Measurements from ENCODE around the gene TMEM255B. TPM values are rescaled to one million over a fixed set of nuclear protein-coding genes. Genes with fewer than 3 reads are reported as not detected.

TMEM255B gene
- total RNA-seq, 1 experiment from 2014 or later, result 7.7 TPM

DNA sequence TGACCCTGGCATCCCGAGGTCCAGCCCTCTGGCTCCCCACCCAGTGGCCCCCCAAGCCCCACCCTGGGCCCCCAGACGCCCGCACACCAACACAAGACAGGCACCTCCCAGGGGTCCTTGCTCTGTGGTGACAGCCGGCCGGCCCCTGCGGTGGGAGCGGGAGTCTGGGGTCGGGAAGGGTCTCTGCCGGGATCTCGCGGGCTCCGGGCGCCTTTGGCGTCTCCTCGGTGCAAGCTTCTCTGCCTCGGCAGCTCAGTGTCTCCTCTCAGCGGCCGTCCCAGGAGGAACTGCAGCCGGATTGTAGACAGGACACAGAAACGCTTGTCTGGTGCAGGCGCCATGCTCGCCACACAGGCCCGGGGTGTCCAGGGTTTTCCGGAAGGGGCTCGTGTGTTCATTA is 43.7 kb downstream of the TMEM255B start:
- intact Hi-C loops (cut with micrococcal nuclease), result no loop called here
- Histone ChIP-seq H3K27ac (ENCODE audit: low read depth, low read length) (no peak overlapping the region), H3K4me1 (ENCODE audit: control insufficient read depth in 1 of 2, insufficient read depth in 2 of 2, low read length in 2 of 2) (peaks cover 0 to 7% of the 10 kb centered on the region in 2 experiments; a peak in 2 of 4 replicates), H2AFZ (ENCODE audit: low read depth, low read length, poor library complexity, severe bottlenecking) (no peak overlapping the region), H4K20me1 (ENCODE audit: insufficient read depth) (no peaks in the 10 kb centered on the region), H3K9me2 (ENCODE audit: insufficient read depth) (no peaks in the 10 kb centered on the region), H3K4me3 (replicated peaks in 1 of 2; ENCODE audit: low read depth in 1 of 2, low read length in 2 of 2) (no peak overlapping the region), H3K4me2 (ENCODE audit: low read length) (no peak overlapping the region), H3K79me2 (ENCODE audit: insufficient read depth, low read length) (no peaks in the 10 kb centered on the region), H3K36me3 (ENCODE audit: control insufficient read depth in 1 of 2, insufficient read depth in 2 of 2, low read length in 2 of 2) (no peaks in the 10 kb centered on the region), H3K27me3 (ENCODE audit: insufficient read depth, low read length) (no peaks in the 10 kb centered on the region), H3K9ac (ENCODE audit: low read length) (no peak overlapping the region), H3K9me3 (ENCODE audit: control insufficient read depth in 1 of 2, insufficient read depth in 1 of 2, low read depth in 1 of 2, low read length in 2 of 2) (peaks cover 0 to 1% of the 10 kb centered on the region in 2 experiments; a peak in 2 of 4 replicates)
- TF ChIP-seq EZH2 (IDR thresholded peaks at IDR 0.05) (no peak), SIN3A (IDR thresholded peaks at IDR 0.05; ENCODE audit: low read depth) (no peak), ZFX (IDR thresholded peaks at IDR 0.05) (no peak), CBX3 (IDR thresholded peaks at IDR 0.05; ENCODE audit: low read depth) (no peak), POLR2A (IDR thresholded peaks at IDR 0.05; ENCODE audit: borderline replicate concordance, extremely low read depth, insufficient read depth, insufficient read length) (no peak), TCF7L2 (IDR thresholded peaks at IDR 0.05; ENCODE audit: borderline replicate concordance, extremely low read depth, insufficient read depth, insufficient read length) (no peak)
- TF ChIP-seq, protein P1, sequence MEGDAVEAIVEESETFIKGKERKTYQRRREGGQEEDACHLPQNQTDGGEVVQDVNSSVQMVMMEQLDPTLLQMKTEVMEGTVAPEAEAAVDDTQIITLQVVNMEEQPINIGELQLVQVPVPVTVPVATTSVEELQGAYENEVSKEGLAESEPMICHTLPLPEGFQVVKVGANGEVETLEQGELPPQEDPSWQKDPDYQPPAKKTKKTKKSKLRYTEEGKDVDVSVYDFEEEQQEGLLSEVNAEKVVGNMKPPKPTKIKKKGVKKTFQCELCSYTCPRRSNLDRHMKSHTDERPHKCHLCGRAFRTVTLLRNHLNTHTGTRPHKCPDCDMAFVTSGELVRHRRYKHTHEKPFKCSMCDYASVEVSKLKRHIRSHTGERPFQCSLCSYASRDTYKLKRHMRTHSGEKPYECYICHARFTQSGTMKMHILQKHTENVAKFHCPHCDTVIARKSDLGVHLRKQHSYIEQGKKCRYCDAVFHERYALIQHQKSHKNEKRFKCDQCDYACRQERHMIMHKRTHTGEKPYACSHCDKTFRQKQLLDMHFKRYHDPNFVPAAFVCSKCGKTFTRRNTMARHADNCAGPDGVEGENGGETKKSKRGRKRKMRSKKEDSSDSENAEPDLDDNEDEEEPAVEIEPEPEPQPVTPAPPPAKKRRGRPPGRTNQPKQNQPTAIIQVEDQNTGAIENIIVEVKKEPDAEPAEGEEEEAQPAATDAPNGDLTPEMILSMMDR (IDR thresholded peaks at IDR 0.05 in 2 of 3, conservative IDR thresholded peaks at IDR 0.05 in 1 of 3; ENCODE audit: borderline replicate concordance in 1 of 3, insufficient read depth in 1 of 3, low read depth in 2 of 3, low read length in 2 of 3), result no peak
- RAD21 ChIA-PET (ENCODE audit: low non-redundant PET in 1 of 2, low total read pairs in 2 of 2, uncharacterized antibody in 2 of 2, unreplicated experiment in 2 of 2), result no interaction called here
- CTCF ChIA-PET, result no interaction called here
- no peak for ATAC-seq
- BruUV-seq (replicated peaks), result no TSS peak
- no peak for DNase-seq (ENCODE audit: low read depth, low spot score)
- POLR2A ChIA-PET, result no interaction called here

DNA sequence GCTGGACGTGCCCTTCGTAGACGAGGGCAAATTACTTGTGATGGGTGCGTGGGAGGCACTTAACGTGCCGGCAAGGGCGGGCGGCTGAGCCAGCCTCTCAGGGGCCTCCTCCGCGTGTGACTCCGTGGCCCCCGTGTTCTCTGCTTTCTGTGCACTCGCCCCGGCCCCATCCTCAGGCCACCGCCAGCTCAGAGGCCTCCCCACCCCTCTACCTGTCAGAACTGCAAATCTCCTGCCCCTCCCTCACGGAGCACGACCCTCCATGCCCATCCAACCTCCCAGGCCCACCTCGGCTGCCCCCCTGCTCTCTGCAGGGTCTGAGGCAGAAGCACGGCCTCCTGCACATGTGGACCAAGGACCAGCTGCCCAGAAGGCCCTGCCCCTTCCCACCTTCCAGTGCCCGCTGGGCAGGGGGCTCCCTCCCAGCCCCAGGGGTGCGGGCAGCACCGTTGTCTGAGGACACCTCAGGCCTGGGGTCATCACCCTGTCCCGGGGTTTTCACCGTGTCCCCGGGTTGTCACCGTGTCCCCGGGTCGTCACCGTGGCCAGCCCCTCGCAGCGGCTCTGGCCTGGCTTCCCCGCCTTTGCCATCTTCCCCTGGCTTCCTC is 44.5 kb downstream of the TMEM255B start:
- Histone ChIP-seq H3K79me2 (ENCODE audit: insufficient read depth, low read length) (no peaks in the 10 kb centered on the region), H2AFZ (ENCODE audit: low read depth, low read length, poor library complexity, severe bottlenecking) (no peak overlapping the region), H4K20me1 (ENCODE audit: insufficient read depth) (no peaks in the 10 kb centered on the region), H3K9me2 (ENCODE audit: insufficient read depth) (no peaks in the 10 kb centered on the region), H3K4me3 (replicated peaks in 1 of 2; ENCODE audit: low read depth in 1 of 2, low read length in 2 of 2) (no peak overlapping the region), H3K36me3 (ENCODE audit: control insufficient read depth in 1 of 2, insufficient read depth in 2 of 2, low read length in 2 of 2) (no peaks in the 10 kb centered on the region), H3K4me2 (ENCODE audit: low read length) (no peak overlapping the region), H3K27ac (ENCODE audit: low read depth, low read length) (no peak overlapping the region), H3K9me3 (ENCODE audit: control insufficient read depth in 1 of 2, insufficient read depth in 1 of 2, low read depth in 1 of 2, low read length in 2 of 2) (peaks cover 4 to 9% of the 10 kb centered on the region in 2 experiments; a peak in 2 of 4 replicates), H3K9ac (ENCODE audit: low read length) (no peak overlapping the region), H3K27me3 (ENCODE audit: insufficient read depth, low read length) (no peaks in the 10 kb centered on the region), H3K4me1 (ENCODE audit: control insufficient read depth in 1 of 2, insufficient read depth in 2 of 2, low read length in 2 of 2) (peaks cover 0 to 7% of the 10 kb centered on the region in 2 experiments; a peak in 2 of 4 replicates)
- ChIA-PET CTCF (no interaction called here), POLR2A (no interaction called here), RAD21 (ENCODE audit: low non-redundant PET in 1 of 2, low total read pairs in 2 of 2, uncharacterized antibody in 2 of 2, unreplicated experiment in 2 of 2) (no interaction called here)
- no peak for ATAC-seq
- no peak for DNase-seq (ENCODE audit: low read depth, low spot score)
- BruUV-seq (replicated peaks), result no TSS peak
- intact Hi-C loops (cut with micrococcal nuclease), result no loop called here
- TF ChIP-seq CEBPB (IDR thresholded peaks at IDR 0.05; ENCODE audit: low read depth), result no peak
- no peak for TF ChIP-seq ZNF274 (IDR thresholded peaks at IDR 0.05; ENCODE audit: low read depth, low read length)
- TF ChIP-seq JUND (IDR thresholded peaks at IDR 0.05), result no peak
- TF ChIP-seq, protein P2, sequence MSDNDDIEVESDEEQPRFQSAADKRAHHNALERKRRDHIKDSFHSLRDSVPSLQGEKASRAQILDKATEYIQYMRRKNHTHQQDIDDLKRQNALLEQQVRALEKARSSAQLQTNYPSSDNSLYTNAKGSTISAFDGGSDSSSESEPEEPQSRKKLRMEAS (IDR thresholded peaks at IDR 0.05), result no peak
- TF ChIP-seq POLR2AphosphoS5 (IDR thresholded peaks at IDR 0.05; ENCODE audit: low read depth, low read length), result no peak
- no peak for TF ChIP-seq FOSL1 (IDR thresholded peaks at IDR 0.05; ENCODE audit: low read depth)
- TF ChIP-seq, protein P3, sequence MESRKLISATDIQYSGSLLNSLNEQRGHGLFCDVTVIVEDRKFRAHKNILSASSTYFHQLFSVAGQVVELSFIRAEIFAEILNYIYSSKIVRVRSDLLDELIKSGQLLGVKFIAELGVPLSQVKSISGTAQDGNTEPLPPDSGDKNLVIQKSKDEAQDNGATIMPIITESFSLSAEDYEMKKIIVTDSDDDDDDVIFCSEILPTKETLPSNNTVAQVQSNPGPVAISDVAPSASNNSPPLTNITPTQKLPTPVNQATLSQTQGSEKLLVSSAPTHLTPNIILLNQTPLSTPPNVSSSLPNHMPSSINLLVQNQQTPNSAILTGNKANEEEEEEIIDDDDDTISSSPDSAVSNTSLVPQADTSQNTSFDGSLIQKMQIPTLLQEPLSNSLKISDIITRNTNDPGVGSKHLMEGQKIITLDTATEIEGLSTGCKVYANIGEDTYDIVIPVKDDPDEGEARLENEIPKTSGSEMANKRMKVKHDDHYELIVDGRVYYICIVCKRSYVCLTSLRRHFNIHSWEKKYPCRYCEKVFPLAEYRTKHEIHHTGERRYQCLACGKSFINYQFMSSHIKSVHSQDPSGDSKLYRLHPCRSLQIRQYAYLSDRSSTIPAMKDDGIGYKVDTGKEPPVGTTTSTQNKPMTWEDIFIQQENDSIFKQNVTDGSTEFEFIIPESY (IDR thresholded peaks at IDR 0.05; ENCODE audit: extremely low read depth, insufficient replicate concordance, low read length), result no peak
- no peak for TF ChIP-seq SRF (IDR thresholded peaks at IDR 0.05; ENCODE audit: low read depth)
